HG03139 (cell line): Measurements from ENCODE around the gene ITGA1.
"Not testable (repeated sequence)": the region's sequence is repeated elsewhere in the genome, so short reads cannot be mapped to it uniquely, and the experiment has no call there.

Experiments
- ATAC-seq: cut with Tn5 transposase; IDR thresholded peaks from one replicate; pipeline ENCODE4 v1.9.1; 2021; ENCODE audit not compliant: unreplicated experiment

The ITGA1 gene

DNA sequence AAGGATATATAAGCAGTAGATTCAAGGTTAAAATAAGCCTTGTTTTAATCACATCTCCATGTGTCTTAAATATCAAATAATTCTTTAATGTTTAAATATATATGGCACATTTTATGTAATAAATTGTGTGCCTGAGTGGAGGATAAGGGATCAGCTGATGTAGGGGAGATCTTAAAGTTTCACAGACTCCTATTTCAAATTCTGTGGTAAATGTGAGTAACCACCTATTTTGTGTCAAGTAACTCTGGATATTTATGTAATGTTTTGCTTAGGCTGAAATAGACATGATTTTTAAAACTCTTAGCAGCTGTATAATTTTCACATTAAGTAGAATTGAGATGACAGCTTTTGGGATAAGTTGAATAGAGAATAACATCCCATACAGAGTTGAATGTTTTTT, 160.1 kb downstream of the ITGA1 start:
- no peak for ATAC-seq

DNA sequence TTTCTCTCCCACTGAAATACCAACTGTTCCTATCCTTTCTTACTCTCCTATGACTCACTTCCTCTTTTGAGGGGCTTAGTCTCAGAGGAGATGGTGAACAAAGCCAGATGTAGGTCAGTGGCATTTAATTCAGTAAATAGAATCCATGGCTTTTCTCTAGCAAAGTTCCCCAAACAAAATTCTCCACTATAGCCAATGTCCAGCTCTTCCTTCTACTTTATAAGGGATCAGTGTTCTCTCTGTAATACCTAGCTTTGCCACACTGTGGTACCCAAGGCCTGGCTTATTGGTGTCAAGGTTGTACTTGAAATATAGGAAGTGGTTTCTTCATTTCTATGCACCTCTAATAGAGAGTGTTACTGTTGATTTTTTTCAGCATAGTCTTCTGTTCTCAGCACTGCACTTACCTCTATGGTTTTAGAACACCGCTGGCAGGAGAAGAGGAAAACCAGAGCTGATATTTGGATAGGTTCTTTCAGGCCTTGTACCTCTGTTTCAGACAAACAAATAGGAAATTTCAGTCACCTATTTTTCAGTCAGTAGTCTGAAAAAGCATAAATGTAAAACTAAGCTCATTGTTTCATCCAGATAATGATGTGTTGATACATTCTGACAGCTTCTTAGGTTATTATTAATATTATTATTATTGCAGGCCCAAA, 160.8 kb downstream of the ITGA1 start:
- ATAC-seq = peak; percentile 99

DNA sequence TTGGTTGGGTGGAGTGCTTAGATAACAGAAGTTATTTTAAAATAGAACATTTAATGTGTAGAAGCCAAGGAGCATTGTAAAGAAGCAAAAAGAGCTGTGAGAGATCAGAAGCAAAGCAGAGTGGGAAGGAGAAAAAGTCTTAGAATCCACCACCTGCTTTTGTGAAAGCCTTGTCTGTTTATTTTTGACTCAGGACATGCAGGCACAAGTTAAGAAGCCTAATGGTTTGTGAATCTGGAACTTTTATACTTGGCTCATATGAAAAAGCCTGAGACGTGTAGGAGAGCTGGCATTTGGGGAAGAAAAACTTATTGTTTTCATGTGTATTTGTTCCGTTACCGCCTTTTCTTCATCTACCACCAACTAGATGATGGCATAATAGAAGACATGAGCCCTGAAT, 163.0 kb downstream of the ITGA1 start:
- ATAC-seq = no peak

DNA sequence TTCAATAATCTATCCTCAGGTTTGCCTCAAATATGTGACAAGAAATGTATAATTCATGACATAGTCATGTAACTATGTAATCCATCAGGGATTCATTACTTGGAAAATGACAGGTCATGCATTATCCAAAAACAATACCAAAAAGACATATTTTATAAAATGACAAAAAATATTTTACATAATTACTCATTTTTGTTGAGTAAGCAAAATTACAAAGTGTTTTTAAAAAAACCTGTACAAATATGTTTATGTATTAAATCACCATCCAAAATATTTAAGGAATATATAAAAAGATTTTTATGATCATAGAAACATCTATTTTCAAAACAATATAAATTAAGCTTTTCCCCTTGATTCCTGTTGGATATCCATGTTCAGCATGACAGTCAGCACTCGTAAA, 164.8 kb downstream of the ITGA1 start:
- no peak for ATAC-seq

DNA sequence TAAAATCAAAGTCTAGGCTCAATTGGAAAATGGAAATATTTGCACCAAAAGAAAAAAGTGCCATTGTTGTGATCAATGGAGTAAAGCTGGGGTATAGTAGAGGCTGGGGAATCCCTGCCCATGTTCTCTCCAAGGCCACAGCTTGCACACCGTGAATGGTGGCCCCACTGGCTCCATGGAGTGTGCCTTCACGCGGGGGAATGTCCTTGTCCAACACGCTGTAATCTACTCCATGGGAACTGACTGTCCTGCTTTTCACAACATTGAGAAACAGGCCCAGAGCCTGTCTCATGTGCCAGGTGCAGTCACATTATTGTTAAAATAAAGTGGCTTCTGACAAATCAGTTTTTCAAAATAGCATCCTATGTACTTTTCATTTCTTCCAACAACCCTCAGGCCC, 168.3 kb downstream of the ITGA1 start:
- no peak for ATAC-seq

DNA sequence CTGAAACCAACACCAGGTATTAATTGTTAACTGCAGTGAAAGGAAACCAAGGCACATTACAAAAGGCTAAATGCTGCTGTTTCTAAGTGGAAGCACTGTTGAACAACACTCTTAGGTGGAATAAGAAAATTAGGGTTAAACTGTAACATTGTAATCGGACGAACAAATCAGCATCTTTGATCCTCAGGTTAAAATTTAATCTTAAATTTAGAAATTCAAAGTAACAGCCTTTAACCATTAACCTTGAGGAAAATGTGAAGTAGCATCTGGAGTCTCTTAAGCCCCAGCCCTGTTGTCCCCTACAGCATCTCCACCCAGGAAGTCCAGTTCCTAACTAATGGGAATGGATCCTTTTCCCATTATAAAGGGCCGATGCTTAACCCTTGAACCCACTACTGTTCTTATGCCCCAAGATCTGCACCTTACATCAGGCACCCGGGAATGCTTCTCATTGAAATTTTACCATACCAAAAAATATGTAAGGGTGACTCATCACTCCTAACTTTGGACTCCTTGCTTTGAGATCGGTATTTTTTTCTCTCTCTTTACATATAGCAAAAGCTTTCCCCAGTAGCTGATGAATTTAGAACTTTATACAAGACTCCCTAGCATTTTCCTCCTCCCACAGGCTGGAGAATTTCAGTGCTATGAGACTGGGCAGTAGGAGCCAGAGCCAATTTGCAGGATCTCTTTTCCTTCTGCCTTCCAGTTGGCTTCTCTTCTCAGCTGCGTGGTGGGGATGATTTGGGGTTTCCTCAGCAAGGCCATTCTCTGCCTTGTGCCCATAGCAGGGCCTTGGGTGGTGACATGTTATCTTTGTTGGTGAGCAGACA, 169.4 kb downstream of the ITGA1 start:
- peak; percentile 93 for ATAC-seq

DNA sequence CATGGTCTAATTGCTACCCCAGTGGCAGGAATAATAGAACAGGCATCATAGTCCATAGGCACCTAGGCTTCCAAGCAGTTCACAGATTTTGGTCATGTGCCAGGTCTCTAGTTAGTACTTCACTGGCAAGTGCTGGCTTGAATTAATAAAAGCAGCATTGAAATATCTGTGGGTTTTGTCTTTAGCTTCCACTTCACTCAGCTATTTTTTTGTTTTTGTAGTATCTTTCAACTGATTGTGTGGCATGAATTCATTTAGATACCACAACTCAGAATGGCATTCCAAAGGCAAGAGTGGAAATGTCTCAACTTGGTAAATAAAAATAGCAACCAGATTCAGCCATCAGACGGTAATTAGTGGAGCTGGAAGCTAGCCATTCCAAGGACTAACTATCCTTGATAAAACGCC, 173.6 kb downstream of the ITGA1 start:
- no peak for ATAC-seq

DNA sequence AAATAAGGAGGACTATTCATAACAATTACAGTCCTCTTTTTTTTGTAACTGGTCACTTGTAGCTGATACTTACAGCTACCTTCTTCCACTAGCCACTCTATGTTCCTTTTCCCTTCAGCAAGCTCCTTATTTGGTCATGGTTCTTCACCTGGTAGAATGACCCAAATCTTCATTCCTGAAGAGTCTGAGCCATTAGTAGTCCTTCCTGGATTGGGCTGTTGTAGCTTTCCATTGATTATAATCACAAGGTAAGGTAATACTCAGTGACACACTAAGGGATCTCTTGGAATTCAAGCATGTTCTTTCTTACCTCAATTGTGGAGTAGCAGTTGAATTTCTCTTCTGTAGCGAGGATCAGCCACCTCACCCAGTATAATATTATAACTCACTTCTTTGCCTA, 175.9 kb downstream of the ITGA1 start:
- no peak for ATAC-seq

DNA sequence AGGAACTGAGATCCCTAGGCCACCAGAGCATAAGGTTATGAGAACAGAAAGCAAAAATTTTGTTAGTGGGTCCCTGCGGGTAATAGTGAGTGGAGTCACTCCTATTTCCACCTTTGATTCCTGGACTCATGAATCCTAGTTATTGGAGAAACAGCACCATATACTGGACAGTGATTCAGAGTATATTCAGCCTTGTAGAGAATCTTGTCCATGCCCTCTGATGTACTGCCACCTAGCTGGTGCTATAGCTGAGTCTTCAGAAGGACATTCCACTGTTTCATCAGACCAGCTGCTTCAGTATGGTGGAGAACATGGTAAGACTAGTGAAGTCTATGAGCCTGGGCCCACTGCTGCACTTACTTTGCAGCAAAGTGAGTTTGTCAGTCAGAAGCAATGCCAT, 176.4 kb downstream of the ITGA1 start:
- ATAC-seq = no peak

DNA sequence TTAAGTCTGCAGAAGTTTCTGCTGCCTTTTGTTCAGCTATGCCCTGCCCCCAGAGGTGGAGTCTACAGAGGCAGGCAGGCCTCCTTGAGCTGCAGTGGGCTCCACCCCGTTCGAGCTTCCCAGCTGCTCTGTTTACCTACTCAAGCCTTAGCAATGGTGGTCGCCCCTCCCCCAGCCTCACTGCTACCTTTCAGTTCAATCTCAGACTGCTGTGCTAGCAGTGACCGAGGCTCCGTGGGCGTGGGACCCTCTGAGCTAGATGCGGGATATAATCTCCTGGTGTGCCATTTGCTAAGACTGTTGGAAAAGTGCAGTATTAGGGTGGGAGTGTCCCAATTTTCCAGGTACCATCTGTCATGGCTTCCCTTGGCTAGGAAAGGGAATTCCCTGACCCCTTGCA, 188.4 kb downstream of the ITGA1 start:
- not testable (repeated sequence) for ATAC-seq

DNA sequence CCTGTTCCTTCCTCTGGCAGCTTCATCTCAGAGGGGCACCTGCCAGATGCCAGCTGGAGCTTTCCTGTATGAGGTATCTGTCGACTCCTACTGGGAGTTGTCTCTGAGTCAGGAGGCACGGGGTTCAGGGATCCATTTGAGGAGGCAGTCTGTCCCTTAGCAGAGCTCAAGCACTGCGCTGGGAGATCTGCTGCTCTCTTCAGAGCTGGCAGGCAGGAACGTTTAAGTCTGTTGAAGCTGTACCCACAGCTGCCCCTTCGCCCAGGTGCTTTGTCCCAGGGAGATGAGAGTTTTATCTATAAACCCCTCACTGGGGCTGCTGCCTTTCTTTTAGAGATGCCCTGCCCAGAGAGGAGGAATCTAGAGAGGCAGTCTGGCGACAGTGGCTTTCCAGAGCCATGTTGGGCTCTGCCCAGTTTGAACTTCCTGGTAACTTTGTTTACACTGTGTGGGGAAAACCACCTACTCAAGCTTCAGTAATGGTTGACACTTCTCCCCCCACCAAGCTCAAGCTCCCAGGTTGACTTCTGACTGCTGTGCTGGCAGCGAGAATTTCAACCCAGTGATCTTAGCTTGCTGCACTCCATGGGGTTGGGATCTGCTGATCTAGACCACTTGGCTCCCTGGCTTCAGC, 189.7 kb downstream of the ITGA1 start:
- ATAC-seq = no peak

DNA sequence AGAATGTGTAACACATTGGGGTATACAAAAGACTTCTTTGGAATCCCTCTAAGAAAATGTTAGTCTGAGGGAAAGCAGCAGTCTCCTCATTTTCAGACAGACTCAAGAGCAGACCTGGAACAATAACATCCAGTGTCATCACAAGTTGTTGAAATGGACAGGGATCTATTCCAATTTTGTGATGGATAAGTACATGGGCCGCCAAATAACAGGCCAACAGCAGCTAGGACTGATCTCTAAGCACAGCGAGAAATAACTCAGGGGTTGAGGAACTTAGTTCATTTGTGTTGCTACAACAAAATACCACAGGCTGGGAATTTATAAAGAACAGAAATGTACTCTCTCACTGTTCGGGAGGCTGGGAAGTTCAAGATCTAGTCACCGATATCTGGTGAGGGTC, 193.8 kb downstream of the ITGA1 start:
- ATAC-seq = no peak

DNA sequence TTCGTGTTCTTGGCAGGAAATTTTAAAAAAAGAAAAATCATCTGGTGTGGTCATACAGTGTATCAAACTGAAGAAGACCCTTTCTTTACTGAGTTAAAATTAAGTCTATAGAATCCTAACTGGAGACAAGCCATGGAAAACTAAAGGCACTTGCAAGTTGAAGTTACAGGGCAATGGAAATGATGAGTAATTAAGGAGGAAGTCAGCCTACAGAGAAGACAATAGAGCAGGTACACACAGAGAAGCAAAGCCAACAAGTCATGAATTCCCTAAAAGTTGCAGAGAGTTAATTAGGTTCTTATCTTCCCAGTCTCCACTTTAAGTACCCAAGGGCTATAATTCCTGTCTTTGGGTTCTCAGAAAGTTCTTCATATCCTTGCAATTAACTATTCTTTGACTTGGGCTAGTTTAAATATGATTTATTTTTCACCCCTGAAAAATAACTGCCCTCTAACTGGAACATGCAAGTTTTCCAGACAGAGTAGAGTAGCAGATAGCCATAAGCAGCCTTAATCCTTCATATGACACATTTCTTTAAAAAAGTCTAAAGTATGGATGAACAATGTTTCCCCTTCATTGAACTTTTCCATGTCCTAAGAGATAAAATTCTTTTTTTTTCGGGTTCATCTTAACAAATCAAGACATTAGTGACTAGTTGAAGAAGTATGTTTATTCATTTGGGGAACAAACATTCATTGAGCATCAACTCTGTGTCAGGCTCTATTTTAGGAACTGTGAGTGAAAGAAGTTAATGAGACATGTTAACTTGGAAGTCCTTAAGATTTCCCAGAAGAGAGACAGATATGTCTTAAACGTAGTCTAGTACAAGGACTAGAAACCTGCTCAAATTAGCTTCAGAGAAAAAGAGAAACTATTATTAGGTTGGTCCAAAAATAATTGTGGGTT, 196.3 kb downstream of the ITGA1 start:
- no peak for ATAC-seq

DNA sequence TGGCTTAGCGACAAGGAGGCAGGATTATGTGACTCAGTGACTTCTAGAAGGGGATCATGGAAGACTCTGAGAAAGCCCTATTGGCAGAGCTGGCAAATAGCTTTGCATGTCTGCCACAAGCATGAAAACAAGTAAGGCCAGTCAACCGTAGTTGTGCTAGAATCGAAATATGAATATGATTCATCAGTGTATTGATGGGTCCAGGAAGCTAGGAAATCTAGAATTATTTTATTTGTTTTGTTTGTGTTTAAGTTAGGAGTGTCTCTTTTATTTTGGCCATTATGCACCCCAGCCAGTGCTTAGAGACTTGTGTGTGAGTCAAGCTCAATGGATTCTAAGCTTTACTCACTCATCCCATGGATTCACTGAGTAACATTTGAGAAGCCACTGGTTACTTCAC, 197.6 kb downstream of the ITGA1 start:
- no peak for ATAC-seq

DNA sequence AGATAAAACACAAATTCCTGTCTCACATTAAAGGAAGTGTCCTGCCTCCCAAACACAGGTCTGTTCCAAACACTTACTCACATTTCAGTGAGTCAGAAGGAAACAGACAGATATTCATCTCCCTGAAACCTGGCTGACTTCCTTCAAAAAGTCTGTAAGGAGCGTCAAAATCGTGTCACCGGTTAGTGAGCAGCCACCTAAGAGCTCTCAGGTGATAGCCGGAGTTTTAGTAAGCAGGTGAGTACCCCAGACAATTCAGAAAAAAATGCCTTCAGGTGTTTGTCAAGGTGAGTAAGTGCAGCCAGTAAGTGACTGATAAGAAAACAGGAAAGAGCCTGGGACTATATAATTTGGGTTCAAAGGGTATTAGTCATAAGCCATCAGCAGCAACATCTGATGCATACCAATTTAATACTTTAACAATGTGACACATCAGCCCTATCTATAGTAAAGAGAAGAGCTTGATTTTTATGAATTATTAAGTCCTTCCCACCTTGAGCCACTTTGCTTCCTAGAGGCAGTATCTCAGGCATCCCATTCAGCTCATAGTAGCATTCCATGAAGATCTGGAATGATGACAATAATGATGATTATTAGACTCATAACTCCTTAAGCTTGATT, 200.1 kb downstream of the ITGA1 start:
- ATAC-seq = no peak

DNA sequence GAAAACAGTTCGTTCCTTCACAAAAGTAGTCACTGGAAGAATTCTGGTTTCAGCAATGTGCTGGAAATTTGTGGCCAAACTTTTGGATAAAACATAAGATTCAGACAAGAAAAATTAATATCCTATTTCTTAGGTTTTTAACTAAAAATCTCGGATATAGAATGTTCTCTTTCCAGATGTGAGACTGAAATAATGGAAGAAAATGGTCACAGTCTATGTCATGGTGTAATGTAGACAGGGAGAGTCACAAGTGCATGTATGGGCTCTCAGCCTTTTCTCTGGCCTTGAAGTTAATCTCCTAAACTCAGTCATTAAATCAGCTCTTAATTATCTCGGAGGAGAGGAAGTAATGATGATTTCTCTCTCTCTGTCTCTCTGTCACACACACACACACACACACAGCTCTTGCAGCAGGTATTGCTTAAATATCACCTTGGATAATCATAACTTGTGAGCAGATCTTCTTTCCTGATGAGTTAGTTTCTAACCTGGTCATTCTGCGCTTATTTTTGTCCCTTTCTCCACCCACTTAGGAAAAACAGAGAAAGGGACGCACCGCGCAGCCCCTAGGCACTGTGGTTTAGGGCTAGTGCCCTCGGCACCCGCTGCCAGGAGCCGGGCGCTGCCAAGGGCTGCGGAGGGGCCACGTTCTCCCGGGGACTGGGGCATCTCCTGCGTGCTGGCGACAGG, 200.8 kb downstream of the ITGA1 start:
- ATAC-seq = no peak

DNA sequence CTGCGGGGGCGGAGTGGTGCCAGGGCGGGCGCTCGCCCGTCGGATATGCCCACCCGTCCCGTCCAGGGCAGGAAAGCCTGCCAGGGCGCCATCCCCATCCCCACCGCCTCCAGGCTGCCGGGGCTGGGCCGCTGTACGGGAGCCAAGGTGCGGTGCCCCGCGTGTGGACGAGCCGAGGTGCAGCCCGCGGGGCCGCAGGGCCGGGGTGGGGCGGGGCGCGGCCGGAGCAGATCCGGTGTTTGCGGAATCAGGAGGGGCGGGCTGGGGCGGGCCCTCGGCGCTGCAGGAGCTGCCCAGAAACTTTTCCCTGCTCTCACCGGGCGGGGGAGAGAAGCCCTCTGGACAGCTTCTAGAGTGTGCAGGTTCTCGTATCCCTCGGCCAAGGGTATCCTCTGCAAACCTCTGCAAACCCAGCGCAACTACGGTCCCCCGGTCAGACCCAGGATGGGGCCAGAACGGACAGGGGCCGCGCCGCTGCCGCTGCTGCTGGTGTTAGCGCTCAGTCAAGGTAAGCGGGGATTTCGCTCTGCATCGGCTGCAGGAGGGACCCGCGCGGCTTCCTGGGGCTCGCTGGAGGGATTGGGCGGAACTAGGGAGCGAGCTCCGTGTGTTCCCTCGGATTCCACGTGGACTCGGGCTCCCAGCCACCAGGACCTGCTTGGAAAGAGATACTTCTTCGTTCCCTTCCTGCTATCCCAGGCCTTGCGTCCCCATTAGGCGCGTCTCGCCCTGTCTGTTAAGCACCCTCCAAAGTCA, 201.5 kb downstream of the ITGA1 start, which contains the start of gene ITGA2:
Gene ITGA2 (plus strand): TSS at position 328 of the 756 bp plus-strand sequence. CDS start 117 bp downstream, at position 445.
- peak; percentile 49 for ATAC-seq

DNA sequence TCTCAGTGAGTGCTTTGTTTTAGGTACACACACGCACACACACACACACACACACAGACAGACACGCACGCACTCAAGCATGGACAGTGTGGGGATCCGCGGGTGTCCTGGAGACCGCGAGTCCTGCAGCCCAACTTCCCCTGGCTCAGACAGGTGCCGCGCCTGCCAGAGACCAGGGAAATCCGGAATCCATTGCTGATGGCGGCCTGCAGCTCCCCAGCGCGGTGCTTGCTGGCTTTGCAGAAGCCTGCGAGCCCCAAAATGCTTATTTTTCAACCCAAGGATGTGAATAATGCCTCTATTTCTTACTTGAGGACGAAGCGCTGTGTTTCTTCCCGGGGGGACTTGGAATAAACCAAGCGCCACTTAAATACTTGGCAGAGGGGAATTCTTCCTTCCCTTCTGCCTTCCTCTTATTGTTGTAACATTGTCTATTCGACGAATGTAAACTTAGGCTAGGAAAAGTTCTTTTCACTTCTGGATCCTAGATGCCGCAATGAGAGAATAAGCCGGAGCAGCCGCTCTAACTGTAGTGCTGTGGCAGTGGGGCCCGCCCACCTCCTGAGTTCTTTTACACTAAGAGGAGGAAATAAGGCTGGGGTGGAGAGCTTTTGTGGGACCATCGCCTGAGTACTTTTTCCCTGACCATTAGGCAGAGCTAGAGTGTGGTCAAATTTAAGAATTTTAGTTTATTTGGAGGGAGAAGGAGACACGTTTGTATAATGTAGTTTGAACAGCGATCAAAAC, 202.2 kb downstream of the ITGA1 start:
- ATAC-seq = peak; percentile 32

DNA sequence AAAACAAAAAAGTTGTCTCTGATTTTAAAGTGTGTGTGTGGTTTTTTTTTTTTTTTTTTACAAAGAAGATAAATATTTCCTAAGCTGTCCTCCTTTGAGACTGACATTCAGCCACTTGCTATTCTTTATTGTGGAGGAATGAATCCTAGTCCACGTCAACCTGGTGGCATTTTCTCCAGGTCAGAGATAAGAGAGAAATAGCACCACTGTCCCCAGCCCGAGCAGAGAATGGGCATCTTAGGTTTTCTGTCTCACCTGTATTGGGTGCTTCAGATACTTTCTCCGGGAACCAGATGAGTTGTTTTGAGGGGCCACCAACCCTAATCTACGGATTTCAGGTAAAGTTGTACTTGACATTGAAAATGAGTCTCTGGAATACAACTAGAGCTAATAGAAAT, 202.8 kb downstream of the ITGA1 start:
- ATAC-seq = no peak
